Lower leg skin (tissue), 3 donors: Measurements from ENCODE around the gene LAD1.

ENCODE experiments used
- CTCF ChIP-seq, 3 donors: fragments of 450-650 bp; IDR thresholded peaks; one replicate each; pipeline ENCODE4 v1.5.1; 2016; ENCODE audit warnings: antibody characterized with exemption in 3 of 3, mild to moderate bottlenecking in 3 of 3, moderate library complexity in 2 of 3
- POLR2A ChIP-seq, 2 donors: fragments of 450-650 bp; IDR thresholded peaks; one replicate each; pipeline ENCODE4 v1.6.1; 2016 to 2017; ENCODE audit warnings: antibody characterized with exemption in 2 of 2, mild to moderate bottlenecking in 1 of 2, moderate library complexity in 1 of 2

DNA sequence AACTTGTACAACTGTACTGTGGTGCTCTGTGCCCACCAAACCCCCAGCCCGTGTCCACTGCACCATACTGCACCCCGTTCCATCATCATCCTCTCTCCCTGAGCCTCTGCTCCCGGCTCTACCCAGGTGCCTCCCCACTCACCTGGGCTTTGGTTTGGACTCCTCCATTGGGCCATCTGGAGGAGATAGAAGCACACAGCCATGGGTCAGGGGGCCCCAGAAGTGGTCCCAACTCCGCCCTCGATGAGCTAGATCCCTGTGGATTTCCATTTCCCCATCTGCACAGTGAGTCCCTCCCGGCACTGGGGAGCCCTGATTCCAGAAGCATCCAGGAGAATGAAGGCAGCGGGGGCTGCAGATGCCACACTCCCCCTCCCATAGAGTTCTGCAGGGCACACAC lies 32.4 kb downstream of the LAD1 start:
- TF ChIP-seq CTCF (IDR thresholded peaks at IDR 0.05) (no peak), POLR2A (IDR thresholded peaks at IDR 0.05) (no peak)
